ENCODE measurements around the gene ZNF341.
"Not testable (repeated sequence)": the region's sequence is repeated elsewhere in the genome, so short reads cannot be mapped to it uniquely, and the experiment has no call there.

Gene ZNF341

DNA sequence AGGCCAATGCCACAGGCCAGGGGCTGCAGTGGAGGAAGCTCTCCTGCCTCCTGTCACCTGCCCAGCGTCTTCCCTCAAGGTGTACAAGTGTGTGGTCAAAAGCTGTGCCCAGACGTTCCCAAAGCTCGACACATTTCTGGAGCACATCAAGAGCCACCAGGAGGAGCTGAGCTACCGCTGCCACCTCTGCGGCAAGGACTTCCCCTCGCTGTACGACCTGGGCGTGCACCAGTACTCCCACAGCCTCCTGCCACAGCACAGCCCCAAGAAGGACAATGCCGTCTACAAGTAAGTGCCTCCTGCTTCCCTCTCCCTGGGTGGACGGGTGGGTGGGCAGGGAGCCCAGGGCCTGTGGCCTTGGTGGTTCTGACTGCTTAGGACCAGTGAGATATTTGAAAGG, 38.2 kb downstream of the ZNF341 start:
- no peak for DNase-seq

GRCh38 chr20:33771938-33772337, 40.1 kb downstream of the ZNF341 start:
- DNase-seq = no peak

GRCh38 chr20:33772439-33772838, 40.6 kb downstream of the ZNF341 start:
- DNase-seq = no peak

GRCh38 chr20:33773412-33774089, 41.8 kb downstream of the ZNF341 start:
- no peak for DNase-seq

- DNase-seq = no peak
Observed at GRCh38 chr20:33777816-33778215, 46.0 kb downstream of the ZNF341 start.

GRCh38 chr20:33781133-33781532, 49.3 kb downstream of the ZNF341 start:
- no peak for DNase-seq

GRCh38 chr20:33781945-33782344, 50.1 kb downstream of the ZNF341 start:
- no peak for DNase-seq

GRCh38 chr20:33783256-33783655, 51.5 kb downstream of the ZNF341 start:
- DNase-seq = no peak

GRCh38 chr20:33783818-33784217, 52.0 kb downstream of the ZNF341 start:
- DNase-seq = no peak

DNA sequence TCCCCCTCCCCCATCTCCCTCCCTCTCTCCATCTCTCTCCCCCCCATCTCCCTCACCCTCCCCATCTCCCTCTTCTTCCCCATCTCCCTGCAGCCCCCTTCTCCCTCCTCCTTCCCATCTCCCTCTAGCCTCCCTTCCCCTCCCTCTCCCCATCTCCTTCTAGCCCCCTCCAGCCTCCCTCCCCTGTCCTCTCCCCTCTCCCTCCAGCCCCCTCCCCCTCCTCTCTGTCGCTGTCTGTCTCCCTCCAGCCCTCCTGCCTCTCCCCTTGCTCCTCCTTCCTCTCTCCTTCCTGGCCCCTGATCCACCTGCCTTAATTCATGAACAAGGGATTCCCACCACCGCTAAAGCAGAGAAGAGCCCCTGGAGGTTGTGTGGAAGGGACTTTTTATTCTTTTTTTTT, 52.4 kb downstream of the ZNF341 start:
- DNase-seq = no peak

DNA sequence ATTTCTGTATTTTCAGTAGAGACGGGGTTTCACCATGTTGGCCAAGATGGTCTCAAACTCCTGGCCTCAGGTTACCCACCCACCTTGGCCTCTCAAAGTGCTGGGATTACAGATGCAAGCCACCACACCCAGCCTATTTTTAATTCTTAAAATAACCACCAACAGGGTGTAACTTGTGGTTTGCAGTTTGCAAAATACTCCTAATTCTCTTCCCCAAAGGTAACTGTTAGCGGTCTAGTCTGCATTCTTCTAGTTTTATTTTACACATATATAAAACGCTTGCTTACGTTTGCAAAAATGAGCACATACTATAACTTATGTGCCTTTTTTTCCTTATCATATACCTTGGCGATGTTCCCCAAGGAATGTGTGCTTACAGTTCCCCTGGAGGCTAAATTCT, 53.7 kb downstream of the ZNF341 start:
- DNase-seq = no peak

DNA sequence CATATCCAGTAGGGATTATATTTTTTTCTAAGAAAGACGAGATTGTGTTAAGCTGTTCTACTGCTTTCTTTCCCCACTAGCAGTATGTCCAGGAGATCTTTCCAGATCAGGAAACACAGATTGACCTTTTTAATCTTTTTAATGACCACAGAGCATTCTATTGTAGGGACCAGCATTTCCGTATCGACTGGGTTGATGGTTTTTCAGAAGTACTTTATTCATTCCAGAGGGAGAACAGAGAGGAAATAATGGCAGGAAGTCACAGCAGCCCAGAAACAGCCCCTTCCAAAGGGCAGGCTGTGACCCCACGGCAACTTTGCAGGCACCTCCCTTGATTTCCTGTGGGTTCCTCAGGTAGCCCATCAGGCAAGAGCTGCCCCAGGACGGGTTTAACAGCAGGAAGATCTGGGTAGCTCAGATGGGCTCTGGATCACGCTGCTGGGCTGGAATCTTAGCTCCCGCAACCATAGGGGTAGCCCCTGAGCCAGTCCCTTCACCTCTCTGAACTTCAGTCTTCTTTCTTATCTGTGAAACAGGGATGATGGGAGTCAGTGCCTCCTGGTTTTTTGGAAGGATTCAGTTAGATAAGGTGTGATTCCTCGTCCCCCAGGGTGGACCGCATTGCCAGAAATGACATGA, 55.6 kb downstream of the ZNF341 start:
- no peak for DNase-seq

GRCh38 chr20:33788351-33789049, 56.7 kb downstream of the ZNF341 start:
- no peak for DNase-seq

GRCh38 chr20:33789109-33789857, 57.5 kb downstream of the ZNF341 start:
- no peak for DNase-seq

GRCh38 chr20:33789858-33790182, 58.0 kb downstream of the ZNF341 start:
- no peak for DNase-seq

DNA sequence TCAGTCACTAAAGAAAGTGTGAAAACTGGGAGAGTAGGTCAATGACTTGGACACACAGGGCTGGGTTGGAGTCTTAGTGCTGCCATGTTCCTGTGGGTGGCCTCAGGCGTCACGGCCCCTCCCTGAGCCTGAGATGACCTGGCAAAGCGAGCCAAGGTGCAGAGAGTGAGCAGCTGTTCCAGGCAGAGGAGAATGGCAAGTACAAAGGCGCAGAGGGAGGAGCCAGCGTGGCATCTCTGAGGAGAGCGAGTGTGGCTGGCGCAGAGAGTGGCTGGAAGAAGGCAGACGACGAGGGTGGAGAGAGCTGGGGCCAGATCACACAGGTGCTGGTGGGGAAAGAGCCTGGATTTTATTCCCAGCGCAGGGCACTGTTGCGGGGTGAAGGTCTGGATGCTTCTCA, 58.8 kb downstream of the ZNF341 start:
- DNase-seq = no peak

DNA sequence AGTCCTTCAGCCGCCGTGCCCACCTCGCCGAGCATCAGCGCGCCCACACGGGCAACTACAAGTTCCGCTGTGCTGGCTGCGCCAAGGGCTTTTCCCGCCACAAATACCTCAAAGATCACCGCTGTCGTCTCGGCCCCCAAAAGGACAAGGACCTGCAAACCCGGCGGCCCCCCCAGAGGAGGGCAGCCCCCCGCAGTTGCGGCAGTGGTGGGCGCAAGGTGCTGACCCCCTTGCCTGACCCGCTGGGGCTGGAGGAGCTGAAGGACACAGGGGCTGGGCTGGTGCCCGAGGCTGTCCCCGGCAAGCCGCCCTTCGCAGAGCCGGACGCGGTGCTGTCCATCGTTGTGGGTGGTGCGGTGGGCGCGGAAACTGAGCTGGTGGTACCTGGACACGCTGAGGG, 59.2 kb downstream of the ZNF341 start:
- no peak for DNase-seq

- DNase-seq = no peak
Observed at GRCh38 chr20:33791540-33791939, 59.7 kb downstream of the ZNF341 start.

DNA sequence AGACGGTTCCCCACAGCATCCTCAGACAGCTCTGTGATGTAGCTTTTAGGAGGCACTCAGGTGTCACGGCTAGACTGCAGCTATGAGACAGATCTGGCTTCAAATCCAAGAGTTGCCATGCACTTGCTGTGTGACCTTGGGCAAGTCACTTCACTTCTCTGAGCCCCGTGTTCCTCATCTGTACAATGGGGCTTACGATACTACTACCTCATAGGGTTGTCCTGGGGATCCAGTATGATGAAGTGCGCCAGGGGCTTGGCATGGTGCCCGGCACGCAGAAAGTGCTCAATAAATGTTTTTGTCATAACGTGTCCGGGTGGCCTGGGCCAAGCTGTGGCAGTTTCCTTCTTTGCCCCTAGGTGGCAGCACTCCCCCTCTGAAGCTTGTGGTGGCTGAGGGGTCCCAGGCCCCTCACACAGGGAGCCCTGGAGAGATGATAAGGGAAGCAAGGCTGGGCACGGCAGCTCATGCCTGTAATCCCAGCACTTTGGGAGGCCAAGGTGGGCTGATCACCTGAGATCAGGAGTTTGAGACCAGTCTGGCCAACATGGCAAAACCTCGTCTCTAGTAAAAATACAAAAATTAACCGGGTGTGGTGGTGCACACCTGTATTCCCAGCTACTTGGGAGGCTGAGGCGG, 60.3 kb downstream of the ZNF341 start:
- DNase-seq = peak; percentile 3 to 7

- DNase-seq = not testable (repeated sequence)
Observed at GRCh38 chr20:33792598-33792989, 60.8 kb downstream of the ZNF341 start.

DNA sequence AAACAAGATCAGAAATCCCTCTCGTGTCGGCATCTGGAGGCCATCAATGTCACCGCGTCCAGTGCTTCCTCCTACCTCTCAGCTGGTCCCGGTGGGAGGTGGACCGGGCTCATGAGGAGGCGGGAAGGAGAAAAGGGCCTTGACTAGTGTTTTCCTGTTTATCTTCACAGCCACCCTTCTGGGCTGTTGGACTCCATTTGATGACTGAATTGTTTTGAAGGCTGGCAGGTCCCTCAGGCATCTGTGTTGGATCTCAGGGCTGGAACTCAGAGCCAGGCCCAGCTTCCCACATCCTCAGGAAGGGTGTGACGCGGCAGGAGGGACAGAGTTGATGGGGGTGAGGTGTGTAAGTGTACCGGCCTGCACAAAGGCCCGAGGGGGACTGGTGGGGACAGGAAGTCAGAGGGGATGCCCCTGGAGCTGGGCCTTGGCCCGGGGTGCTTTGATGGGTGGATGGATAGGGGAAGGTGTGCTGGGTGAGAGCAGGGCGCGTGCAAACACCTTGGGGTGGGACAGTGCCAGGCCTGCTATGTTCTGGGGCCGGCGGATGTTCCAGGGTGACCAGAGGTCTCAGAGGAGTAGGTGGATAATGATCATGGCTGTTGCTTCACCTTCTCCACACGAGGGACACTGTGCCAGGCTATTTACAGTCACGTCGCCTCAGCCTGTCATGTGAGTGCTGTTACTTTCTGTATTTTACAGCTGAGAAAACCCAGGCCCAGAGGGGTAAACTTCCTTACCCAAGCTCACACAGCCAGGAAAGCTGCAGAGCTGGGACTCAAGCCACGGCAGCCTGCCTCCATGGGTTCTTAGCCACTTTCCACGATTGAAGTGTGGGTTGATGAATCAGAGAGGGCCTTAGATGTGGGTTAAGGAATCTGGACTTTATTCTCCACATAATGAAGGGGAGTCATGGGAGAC, 61.5 kb downstream of the ZNF341 start:
- no peak for DNase-seq

DNA sequence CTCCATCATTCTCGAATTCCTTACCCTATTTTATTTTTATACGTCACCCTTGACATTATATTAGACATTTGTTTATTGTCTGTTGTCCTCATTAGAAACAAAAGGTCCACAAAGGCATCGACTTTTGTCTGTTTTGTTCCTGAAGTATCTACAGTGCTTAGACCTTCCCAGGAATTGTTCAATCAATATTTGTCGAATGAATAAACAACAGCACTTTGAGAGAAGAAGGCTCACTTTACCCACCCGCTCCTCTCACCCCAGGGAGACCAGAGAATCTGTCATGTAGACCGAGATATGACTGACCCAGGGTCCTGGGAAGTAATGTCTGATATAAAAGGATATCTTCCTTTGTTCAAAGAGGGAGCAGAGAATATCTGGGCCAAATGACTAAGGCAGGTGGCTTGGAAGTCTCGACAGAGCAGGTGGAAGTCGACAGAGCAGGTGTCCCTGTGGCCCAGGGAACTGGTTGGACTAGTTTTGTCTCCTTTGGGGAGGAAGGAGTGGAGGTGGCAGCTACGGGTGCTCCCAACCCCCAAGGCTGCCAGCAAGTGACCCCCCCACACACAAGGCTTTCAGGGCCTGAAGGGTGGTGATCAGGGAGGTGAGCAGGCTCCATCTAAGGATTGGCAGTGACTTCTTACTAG, 64.6 kb downstream of the ZNF341 start:
- no peak for DNase-seq
